HepG2 (cell line): ENCODE results near the gene FYB1. TPM values are rescaled to one million over a fixed set of nuclear protein-coding genes. Genes with fewer than 3 reads are reported as not detected.
A peak's percentile ranks its signal among the peaks of the same experiment; 100 is the strongest.

Source experiments
- ARHGAP35 ChIP-seq: sonication (generic); formaldehyde crosslinking; IDR thresholded peaks from 2 replicates; pipeline ENCODE4 v1.9.0; 2022; ENCODE audit warnings: mild to moderate bottlenecking, inconsistent platforms, moderate library complexity, missing genetic modification reagents, borderline replicate concordance
- ARNTL ChIP-seq: sonication (generic); formaldehyde crosslinking; IDR thresholded peaks from 2 replicates; pipeline ENCODE4 v1.4.0; 2020; ENCODE audit warnings: mild to moderate bottlenecking, missing genetic modification reagents
- DPF2 ChIP-seq: sonication (generic); formaldehyde crosslinking; IDR thresholded peaks from 2 replicates; pipeline ENCODE4 v1.4.0; 2020; ENCODE audit warnings: mild to moderate bottlenecking, low read depth, missing genetic modification reagents, borderline replicate concordance
- EEA1 ChIP-seq: sonication (generic); formaldehyde crosslinking; IDR thresholded peaks from 2 replicates; pipeline ENCODE4 v1.5.1; 2020; ENCODE audit warnings: mild to moderate bottlenecking, missing genetic modification reagents, borderline replicate concordance
- FOXA3 ChIP-seq: IDR thresholded peaks from 2 replicates; pipeline ENCODE4 v1.6.1; 2016; ENCODE audit warnings: missing genetic modification reagents, missing compliant biosample characterization
- GZF1 ChIP-seq: sonication (generic); formaldehyde crosslinking; IDR thresholded peaks from 2 replicates; pipeline ENCODE4 v1.5.1; 2020; ENCODE audit warnings: mild to moderate bottlenecking, missing genetic modification reagents
- ISX ChIP-seq: sonication (generic); formaldehyde crosslinking; conservative IDR thresholded peaks from 2 replicates; pipeline ENCODE4 v1.5.0; 2020; ENCODE audit warnings: missing genetic modification reagents
- MEF2D ChIP-seq: sonication (generic); formaldehyde crosslinking; IDR thresholded peaks from 2 replicates; pipeline ENCODE4 v1.5.1; 2020; ENCODE audit warnings: mild to moderate bottlenecking, missing genetic modification reagents
- NR3C1 ChIP-seq: sonication (generic); formaldehyde crosslinking; IDR thresholded peaks from 2 replicates; pipeline ENCODE4 v1.4.0; 2020; ENCODE audit warnings: missing genetic modification reagents
- POLR2A ChIP-seq, 2 experiments: IDR thresholded peaks; 2 replicates each; pipeline ENCODE4 v1.6.1; 2011; ENCODE audit warnings: low read depth in 2 of 2, low read length in 2 of 2, mild to moderate bottlenecking in 1 of 2, moderate library complexity in 1 of 2; ENCODE audit not compliant: insufficient read depth in 1 of 2
- RXRB ChIP-seq: IDR thresholded peaks from 2 replicates; pipeline ENCODE4 v1.6.1; 2016; ENCODE audit warnings: borderline replicate concordance, missing genetic modification reagents, missing compliant biosample characterization
- SIN3A ChIP-seq: IDR thresholded peaks from 2 replicates; pipeline ENCODE4 v1.6.1; 2011; ENCODE audit warnings: low read depth, mild to moderate bottlenecking, control low read depth, low read length, borderline replicate concordance
- SNAPC2 ChIP-seq: sonication (generic); formaldehyde crosslinking; IDR thresholded peaks from 2 replicates; pipeline ENCODE4 v1.8.1; 2022; ENCODE audit warnings: mild to moderate bottlenecking, missing genetic modification reagents
- SRSF1 ChIP-seq: fragments of 200-400 bp; formaldehyde crosslinking; optimal IDR thresholded peaks from 2 replicates; pipeline ENCODE3; 2017; ENCODE audit warnings: mild to moderate bottlenecking, low read depth, low read length, moderate library complexity
- STAT6 ChIP-seq: sonication (generic); formaldehyde crosslinking; IDR thresholded peaks from 2 replicates; pipeline ENCODE4 v1.4.0; 2020; ENCODE audit warnings: missing genetic modification reagents, mild to moderate bottlenecking, borderline replicate concordance
- ZNF160 ChIP-seq: sonication (generic); formaldehyde crosslinking; IDR thresholded peaks from 2 replicates; pipeline ENCODE4 v1.8.0; 2022; ENCODE audit warnings: mild to moderate bottlenecking, inconsistent platforms, missing genetic modification reagents
- ZNF720 ChIP-seq: sonication (generic); formaldehyde crosslinking; IDR thresholded peaks from 2 replicates; pipeline ENCODE4 v1.4.0; 2020; ENCODE audit warnings: missing genetic modification reagents
- ZNF724P ChIP-seq: sonication (generic); formaldehyde crosslinking; IDR thresholded peaks from 2 replicates; pipeline ENCODE4 v1.8.0; 2022; ENCODE audit warnings: missing genetic modification reagents, borderline replicate concordance
- ZNF788 ChIP-seq: sonication (generic); formaldehyde crosslinking; IDR thresholded peaks from 2 replicates; pipeline ENCODE4 v1.5.0; 2020; ENCODE audit warnings: mild to moderate bottlenecking, missing genetic modification reagents, borderline replicate concordance
- ZNF850 ChIP-seq: sonication (generic); formaldehyde crosslinking; conservative IDR thresholded peaks from 2 replicates; pipeline ENCODE4 v1.9.0; 2021; ENCODE audit warnings: mild to moderate bottlenecking, missing genetic modification reagents
- ZSCAN30 ChIP-seq: sonication (generic); formaldehyde crosslinking; IDR thresholded peaks from 2 replicates; pipeline ENCODE4 v1.5.0; 2020; ENCODE audit warnings: mild to moderate bottlenecking, missing genetic modification reagents
- polyA plus RNA-seq, 8 experiments: library from polyadenylated mRNA; depleted of rRNA in 3 of 8; stranded (reverse) in 7 of 8; unstranded in 1 of 8; fragments of >200 nt; fragmentation: Illumina TruSeq in 4 of 8; extraction: Trizol in 4 of 8; gene quantifications; 2 replicates each; pipeline versions ENCODE4 v1.2.1 to v1.2.3, GENCODE V29; 2011 to 2016; ENCODE audit warnings: low read depth in 4 of 8, missing spikeins in 1 of 8, mixed read lengths in 1 of 8; ENCODE audit not compliant: insufficient read depth in 1 of 8
- total RNA-seq, 5 experiments: library from RNA; depleted of rRNA; stranded (reverse); fragments of >200 nt; fragmentation: Illumina TruSeq; extraction: Trizol; gene quantifications; 2 replicates each; pipeline ENCODE4 v1.2.3, GENCODE V29; 2016; ENCODE audit warnings: low read depth in 1 of 5
- TF ChIP-seq, protein P1 (sequence below): sonication (generic); formaldehyde crosslinking; IDR thresholded peaks from 2 replicates; pipeline ENCODE4 v1.8.0; 2022; ENCODE audit warnings: missing genetic modification reagents, mild to moderate bottlenecking, borderline replicate concordance
- TF ChIP-seq, protein P2 (sequence below): IDR thresholded peaks from 2 replicates; pipeline ENCODE4 v1.6.1; 2018; ENCODE audit warnings: missing genetic modification reagents, mild to moderate bottlenecking, missing compliant biosample characterization

Gene FYB1
- total and polyA plus RNA-seq, 2 of the 13 experiments (the other 11 are each of a cell fraction or from before 2014, with no cell fraction given), result 0.03 TPM; not detected in 1

- TF ChIP-seq, protein P1, sequence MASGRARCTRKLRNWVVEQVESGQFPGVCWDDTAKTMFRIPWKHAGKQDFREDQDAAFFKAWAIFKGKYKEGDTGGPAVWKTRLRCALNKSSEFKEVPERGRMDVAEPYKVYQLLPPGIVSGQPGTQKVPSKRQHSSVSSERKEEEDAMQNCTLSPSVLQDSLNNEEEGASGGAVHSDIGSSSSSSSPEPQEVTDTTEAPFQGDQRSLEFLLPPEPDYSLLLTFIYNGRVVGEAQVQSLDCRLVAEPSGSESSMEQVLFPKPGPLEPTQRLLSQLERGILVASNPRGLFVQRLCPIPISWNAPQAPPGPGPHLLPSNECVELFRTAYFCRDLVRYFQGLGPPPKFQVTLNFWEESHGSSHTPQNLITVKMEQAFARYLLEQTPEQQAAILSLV (CRISPR knock-in tag), result peak; percentile 52; the same call in 1 of the 2 replicates
- TF ChIP-seq ZNF850 (no peak), STAT6 (CRISPR knock-in tag) (no peak), ZNF788 (CRISPR knock-in tag) (peak; percentile 60; the same call in 1 of the 2 replicates), SIN3A (no peak), ISX (CRISPR knock-in tag) (no peak; the same call in 1 of the 2 replicates), GZF1 (CRISPR knock-in tag) (no peak), SNAPC2 (CRISPR knock-in tag) (0 out of 2 replicates have a peak, but pooled peaks have one; percentile 28), MEF2D (CRISPR knock-in tag) (no peak), ARNTL (no peak), NR3C1 (CRISPR knock-in tag) (0 out of 2 replicates have a peak, but pooled peaks have one; percentile 18), ZNF160 (CRISPR knock-in tag) (no peak), ARHGAP35 (no peak), ZSCAN30 (peak; percentile 71; the same call in 1 of the 2 replicates), DPF2 (CRISPR knock-in tag) (no peak), ZNF724P (CRISPR knock-in tag) (no peak), FOXA3 (0 out of 2 replicates have a peak, but pooled peaks have one; percentile 12), EEA1 (CRISPR knock-in tag) (peak; percentile 35; the same call in 1 of the 2 replicates), RXRB (CRISPR knock-in tag) (0 out of 2 replicates have a peak, but pooled peaks have one; percentile 22), POLR2A (IDR thresholded peaks at IDR 0.05; ENCODE audit: insufficient read depth in 1 of 2, low read depth in 2 of 2, low read length in 2 of 2) (peak; percentile 58 to 84), SRSF1 (peak; percentile 54), ZNF720 (CRISPR knock-in tag) (no peak)
- TF ChIP-seq, protein P2, sequence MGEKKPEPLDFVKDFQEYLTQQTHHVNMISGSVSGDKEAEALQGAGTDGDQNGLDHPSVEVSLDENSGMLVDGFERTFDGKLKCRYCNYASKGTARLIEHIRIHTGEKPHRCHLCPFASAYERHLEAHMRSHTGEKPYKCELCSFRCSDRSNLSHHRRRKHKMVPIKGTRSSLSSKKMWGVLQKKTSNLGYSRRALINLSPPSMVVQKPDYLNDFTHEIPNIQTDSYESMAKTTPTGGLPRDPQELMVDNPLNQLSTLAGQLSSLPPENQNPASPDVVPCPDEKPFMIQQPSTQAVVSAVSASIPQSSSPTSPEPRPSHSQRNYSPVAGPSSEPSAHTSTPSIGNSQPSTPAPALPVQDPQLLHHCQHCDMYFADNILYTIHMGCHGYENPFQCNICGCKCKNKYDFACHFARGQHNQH (CRISPR knock-in tag), result peak; percentile 38; the same call in 1 of the 2 replicates
Measured at GRCh38 chr5:39074017-39074814, 145.1 kb downstream of the FYB1 start, which contains the start of gene RICTOR (continued).
